NCI-H1417 treated with DMSO at 0.1 percent for 48 hours (cell line): ENCODE results near the gene ZNF438.

ENCODE experiments used
- DNase-seq: peaks from one replicate; lab custom pipeline; 2025; lab: John Stamatoyannopoulos, UW

The ZNF438 gene

DNA sequence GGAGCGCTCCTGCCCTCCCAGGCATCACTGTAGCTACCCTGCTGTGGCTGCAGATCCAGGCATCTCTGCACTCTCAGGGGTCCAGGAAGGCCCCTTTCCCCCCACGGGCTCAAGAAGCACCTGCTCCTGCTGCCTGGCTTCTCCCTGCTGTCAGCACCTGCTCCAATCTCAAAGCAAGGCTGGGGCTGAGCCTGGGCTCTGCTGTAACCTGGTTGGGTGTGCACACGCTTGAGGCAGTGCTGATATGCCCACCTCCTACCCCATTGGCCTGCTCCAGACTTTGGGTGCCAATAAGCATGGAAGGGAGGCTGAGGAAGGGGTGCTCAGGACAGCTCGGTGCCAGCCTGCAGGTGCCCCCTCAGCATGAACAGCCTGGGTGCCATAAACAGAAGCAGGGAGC is 185.0 kb downstream of the ZNF438 start:
- no peak for DNase-seq

GRCh38 chr10:30842894-30843293 is 188.8 kb downstream of the ZNF438 start:
- no peak for DNase-seq

DNA sequence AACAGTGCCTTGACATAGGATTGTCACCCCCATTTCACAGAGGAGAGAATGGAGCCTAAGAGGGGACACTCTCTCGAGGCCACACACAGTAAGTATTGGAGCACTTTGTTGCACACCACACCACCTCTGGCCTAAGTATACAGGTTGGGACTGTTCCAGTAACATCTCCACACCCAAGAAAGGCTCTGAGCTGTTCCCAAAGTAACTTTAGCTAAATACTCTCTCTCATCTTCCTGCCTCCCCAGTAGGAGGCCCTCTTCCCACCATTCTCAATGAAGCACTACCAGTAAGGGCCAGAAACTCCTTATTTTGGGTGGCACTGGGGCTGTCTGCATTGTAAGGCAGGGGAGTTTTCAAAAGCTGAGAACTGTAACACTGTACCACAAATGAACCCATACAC is 189.5 kb downstream of the ZNF438 start:
- no peak for DNase-seq

DNA sequence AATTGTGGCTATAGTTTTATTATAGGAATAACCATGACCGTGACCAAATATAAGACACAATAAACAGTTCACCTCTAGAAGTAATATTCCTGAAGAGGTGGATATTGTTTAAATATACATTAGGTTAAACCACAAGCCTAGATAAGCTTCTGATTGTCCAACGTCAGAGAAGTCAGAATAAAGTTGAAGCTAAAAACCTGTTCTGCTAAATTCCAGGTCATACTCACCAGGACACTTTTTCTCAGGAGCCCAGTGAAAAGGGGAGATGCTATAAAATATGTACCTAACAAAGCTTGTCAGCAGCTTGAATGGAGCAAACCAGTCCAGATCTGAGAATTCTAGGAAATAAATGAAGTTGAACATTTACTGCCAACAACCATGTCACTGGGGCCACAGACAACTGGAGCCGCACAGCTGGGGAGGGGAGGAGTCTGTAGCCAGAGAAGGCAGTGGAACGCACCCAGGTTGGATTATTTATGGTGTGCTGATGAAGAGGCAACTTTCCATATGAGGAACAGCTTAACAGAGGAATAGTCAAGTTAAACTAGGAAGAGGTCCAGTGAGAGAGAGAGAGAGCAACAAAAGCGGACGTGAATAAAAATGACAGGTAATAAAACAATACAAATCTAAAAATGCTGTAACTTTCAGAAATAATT is 191.1 kb downstream of the ZNF438 start:
- DNase-seq = no peak

GRCh38 chr10:30839652-30840051 is 192.0 kb downstream of the ZNF438 start:
- no peak for DNase-seq

- DNase-seq = no peak
Observed at GRCh38 chr10:30836406-30836805, 195.3 kb downstream of the ZNF438 start.

- DNase-seq = no peak
Observed at GRCh38 chr10:30835146-30835545, 196.5 kb downstream of the ZNF438 start.

GRCh38 chr10:30834651-30835050 is 197.0 kb downstream of the ZNF438 start:
- DNase-seq = no peak

DNA sequence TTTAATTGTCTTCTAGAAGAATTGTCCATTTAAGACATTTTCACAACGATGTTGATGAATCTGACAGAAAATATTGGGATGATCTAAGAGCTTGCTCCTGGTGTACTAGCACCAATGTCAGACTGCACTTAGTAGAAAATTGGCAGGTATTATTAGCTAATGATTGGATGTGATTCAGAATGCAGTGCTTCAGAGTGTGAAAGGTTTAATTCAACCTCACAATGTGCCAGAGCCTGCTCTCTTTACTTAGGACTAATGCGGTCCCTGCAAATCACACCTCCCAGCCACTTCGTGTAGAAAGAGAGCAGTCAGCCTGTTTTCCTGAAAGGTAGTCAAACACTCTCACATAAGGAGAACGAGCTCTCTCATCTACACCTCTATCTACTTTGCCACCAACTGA is 197.5 kb downstream of the ZNF438 start:
- DNase-seq = no peak

DNA sequence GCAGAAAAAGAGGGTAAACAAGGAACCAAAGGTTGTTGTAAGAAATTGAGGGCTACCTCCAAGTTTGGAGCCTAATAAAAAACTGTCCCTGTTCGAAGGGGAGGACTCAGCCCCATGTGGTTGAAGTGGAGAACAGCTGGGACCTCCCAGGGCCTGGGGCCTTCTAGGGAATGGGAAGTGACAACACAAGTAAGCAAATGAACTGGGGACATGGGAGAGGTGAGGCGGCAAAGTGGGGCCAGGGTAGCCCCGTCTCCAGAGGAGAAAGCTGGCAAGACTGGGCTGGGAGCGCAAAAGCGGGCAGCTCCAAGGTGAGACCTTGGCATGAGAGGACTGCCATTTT is 198.1 kb downstream of the ZNF438 start:
- no peak for DNase-seq

- no peak for DNase-seq
Observed at GRCh38 chr10:30832749-30833627, 198.7 kb downstream of the ZNF438 start.

GRCh38 chr10:30832001-30832748 is 199.5 kb downstream of the ZNF438 start:
- DNase-seq = no peak

- DNase-seq = no peak
Observed at GRCh38 chr10:30831426-30831825, 200.2 kb downstream of the ZNF438 start.

DNA sequence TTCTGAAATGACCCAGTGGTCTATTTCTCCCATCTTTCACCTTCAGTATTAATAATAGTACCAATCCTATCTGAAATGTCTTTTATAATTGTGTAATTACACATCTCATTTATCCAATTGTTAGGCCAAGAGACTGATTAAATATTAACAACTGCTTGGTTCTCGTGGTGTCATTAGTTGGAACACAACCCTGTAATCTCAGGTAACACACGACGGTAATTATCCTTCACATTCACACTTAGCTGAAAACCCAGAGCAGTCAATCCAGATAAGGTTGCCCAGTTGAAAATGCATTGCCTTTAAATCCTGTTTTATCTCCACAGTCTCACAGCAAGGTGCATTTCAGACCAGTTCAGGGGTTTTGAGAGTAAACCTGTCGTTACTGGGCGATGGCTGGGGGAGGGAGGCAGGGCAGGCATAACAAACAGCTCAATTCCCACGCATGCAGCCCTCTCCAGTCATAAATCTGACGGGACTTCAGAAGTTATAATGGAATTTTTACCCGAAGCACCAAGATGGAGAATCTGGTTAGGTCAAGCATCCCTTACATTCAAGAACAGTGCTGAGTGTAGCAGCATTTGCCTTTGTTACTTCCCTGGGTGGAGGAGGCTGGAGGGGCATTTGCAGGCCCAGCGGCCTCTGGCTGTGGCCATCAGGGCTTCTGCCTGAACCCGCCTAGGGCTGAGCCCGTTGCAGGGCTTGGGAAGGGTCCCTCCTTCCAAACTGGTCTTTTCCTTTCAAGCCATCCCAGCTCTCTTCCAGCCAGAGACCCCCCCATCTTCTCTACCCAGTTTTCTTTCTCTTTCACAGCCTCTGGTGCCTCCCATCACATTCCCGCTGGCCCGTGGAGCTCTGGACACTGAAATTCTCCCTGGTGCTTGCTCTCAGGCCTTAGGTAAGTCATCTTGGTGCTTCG is 201.1 kb downstream of the ZNF438 start:
- DNase-seq = peak; percentile 24

GRCh38 chr10:30829901-30830300 is 201.8 kb downstream of the ZNF438 start:
- DNase-seq = no peak

DNA sequence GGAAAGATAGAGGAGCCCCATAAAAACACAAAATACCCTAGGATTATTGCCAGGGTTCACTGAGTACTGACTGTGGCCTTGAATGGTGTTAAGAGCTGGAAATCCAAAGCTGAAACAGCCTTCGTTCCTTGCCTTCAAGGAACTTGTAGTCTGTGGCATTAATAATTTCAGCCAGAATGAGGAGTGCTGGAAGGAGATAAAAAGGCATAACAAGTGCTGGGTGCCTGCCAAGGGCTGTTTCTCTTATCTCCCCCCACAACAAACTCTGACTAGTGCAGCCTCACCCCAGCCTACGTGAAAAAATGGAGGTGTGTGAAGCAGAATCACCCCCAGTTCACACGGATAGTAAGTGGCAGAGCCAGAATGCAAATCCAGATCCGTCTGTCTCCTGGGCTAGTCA is 203.0 kb downstream of the ZNF438 start:
- no peak for DNase-seq

DNA sequence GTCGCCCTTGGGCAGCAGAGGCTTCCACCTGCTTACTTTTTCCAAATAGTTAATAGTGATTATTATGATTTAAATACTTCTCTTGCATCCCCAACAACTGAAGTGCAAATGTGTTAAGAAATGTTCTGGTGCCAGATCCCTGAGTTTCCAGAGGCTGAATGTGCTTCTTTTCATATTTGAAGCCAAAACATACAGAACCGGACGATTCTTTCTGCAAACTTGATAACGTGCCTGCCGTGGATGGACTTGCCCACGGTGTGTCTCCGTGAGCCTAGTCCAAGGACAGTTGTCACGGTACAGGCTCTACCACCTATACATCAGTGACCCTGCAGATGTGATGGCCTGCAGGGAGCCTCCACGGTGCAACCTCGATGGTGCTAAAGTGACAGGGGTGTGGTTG is 203.5 kb downstream of the ZNF438 start:
- DNase-seq = no peak

- no peak for DNase-seq
Observed at GRCh38 chr10:30827531-30828120, 204.0 kb downstream of the ZNF438 start.

GRCh38 chr10:30826679-30827078 is 205.0 kb downstream of the ZNF438 start:
- no peak for DNase-seq

GRCh38 chr10:30825495-30825894 is 206.2 kb downstream of the ZNF438 start:
- DNase-seq = no peak

DNA sequence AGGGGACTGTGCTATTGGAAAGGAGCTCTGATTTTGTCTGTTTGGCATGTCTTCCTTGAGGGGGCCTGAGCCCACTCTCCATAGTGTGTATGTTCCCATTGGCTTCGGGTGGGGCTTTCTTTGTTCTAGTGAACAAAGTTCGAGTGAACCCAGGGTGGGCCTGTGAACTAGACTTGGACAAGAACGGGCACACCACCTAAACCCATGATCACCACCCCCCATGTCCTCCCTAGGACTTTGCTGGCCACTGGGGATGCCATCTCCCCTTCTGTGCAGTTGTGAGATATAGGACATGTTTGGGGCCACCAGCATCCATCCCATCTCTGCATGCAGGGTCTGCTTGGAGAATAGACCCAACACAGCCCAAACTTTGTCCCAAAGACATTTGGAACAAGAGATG is 206.6 kb downstream of the ZNF438 start:
- no peak for DNase-seq
